Right lobe of liver (tissue), 6 donors: ENCODE measurements around the gene EPHB3. TPM values are rescaled to one million over a fixed set of nuclear protein-coding genes. Genes with fewer than 3 reads are reported as not detected.

Experiments used
- ATAC-seq, 4 donors: fragments of 200-7000 bp; cut with Tn5 transposase; one replicate each; pipeline ENCODE4 v1.9.1; 2020; ENCODE audit warnings: mild to moderate bottlenecking in 4 of 4, moderate library complexity in 4 of 4
- DNase-seq, 3 donors: peaks; one replicate each; pipeline ENCODE4 v3.0.0-alpha.2; 2020
- H3K27ac ChIP-seq, 3 donors: fragments of 200-600 bp; one replicate each; pipeline ENCODE4 v1.8.0; 2022
- H3K27me3 ChIP-seq, 2 donors: fragments of 200-600 bp; one replicate each; pipeline ENCODE4 v1.8.0; 2022
- H3K36me3 ChIP-seq, 4 donors: fragments of 200-600 bp; sonication (generic) in 1 of 4; one replicate each; pipeline versions ENCODE4 v1.5.1 to v1.8.0; 2017 to 2022; ENCODE audit warnings: control low read depth in 1 of 4
- H3K4me1 ChIP-seq, 4 donors: fragments of 200-600 bp; sonication (generic) in 1 of 4; one replicate each; pipeline versions ENCODE4 v1.5.1 to v1.8.0; 2017 to 2022; ENCODE audit warnings: control low read depth in 1 of 4
- H3K4me3 ChIP-seq, 3 donors: fragments of 200-600 bp; one replicate each; pipeline ENCODE4 v1.8.0; 2022
- H3K9me3 ChIP-seq, 4 donors: fragments of 200-600 bp; sonication (generic) in 1 of 4; one replicate each; pipeline versions ENCODE4 v1.5.1 to v1.8.0; 2017 to 2022; ENCODE audit warnings: control low read depth in 1 of 4
- CTCF ChIP-seq, 4 donors: fragments of 200-600 bp in 3 of 4; fragments of 450-650 bp in 1 of 4; IDR thresholded peaks; one replicate each; pipeline versions ENCODE4 v1.5.1 to v1.8.0; 2016 to 2022; ENCODE audit warnings: antibody characterized with exemption in 4 of 4, mild to moderate bottlenecking in 2 of 4
- POLR2A ChIP-seq: fragments of 450-650 bp; IDR thresholded peaks from one replicate; pipeline ENCODE4 v1.6.1; 2017; ENCODE audit warnings: antibody characterized with exemption, mild to moderate bottlenecking
- WGBS: methylation state at CpG from one replicate; pipeline ENCODE4 v1.1.6; 2018; ENCODE audit warnings: low coverage, low lambda C conversion rate; ENCODE audit not compliant: insufficient coverage; ENCODE audit errors: missing lambda C conversion rate; 5-methylcytosine and 5-hydroxymethylcytosine counted together
- intact Hi-C, 2 donors: fragments of 100-400 bp; cut with DNase I; formaldehyde crosslinking; loops; one replicate each; pipeline versions ENCODE4 v1.11.2 to v1.14.1; 2022
- total RNA-seq, 6 experiments: library from RNA; depleted of rRNA in 2 of 6; stranded (reverse); fragments of >200 nt in 2 of 6; fragmentation: NEBNext Ultra II Directional in 3 of 6; extraction: Animal tissue kit (Norgen Biotek cat#: 25700) in 3 of 6; gene quantifications; one replicate each; pipeline versions ENCODE4 v1.1.0 to v1.2.4, GENCODE V29; 2016 to 2023
- donor health status: DM: no; HTN: yes; CAD: no.
- donor health status: DM: no; HTN: no; CAD: no.
- donor health status: DM: no; HTN: no; CAD: no.
- donor health status: DM: no; HTN: yes; CAD: no.
- donor health status: DM: no; HTN: yes; CAD: no.

EPHB3 gene
- total RNA-seq, 6 experiments from 2014 or later, result 0.12 to 0.71 (median 0.37) TPM

DNA sequence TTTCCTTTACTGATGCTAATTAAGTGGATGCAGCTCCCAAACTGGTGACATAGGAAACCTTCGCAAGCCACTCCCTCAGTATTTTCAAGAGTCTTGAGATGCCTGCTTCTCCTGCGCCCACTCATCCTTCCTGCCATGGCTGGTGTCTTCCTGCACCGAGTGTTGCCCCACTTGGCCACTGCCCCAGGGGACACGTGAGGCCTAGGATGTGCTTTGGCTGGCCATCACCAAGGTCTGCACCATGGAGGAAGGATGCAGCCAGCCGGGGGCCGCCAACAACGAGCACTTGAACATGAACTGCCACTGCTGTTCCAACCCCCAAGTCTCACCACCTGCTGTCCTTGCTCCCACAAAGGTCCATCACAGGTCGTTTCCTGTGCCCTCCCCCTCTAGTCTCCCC, 34.1 kb downstream of the EPHB3 start:
- 77% methylated on average over 6 of the region's 8 CpGs for WGBS
- no peak overlapping the region for H3K27ac ChIP-seq
- ATAC-seq, result no peak
- no peak for DNase-seq
- TF ChIP-seq POLR2A (no peak), CTCF (IDR thresholded peaks at IDR 0.05) (no peak)
- H3K4me3 ChIP-seq, result no peak overlapping the region
- H3K9me3 ChIP-seq, result no peaks in the 10 kb centered on the region
- intact Hi-C loops, result no loop called here
- no peaks in the 10 kb centered on the region for H3K27me3 ChIP-seq
- H3K36me3 ChIP-seq, result no peaks in the 10 kb centered on the region
- no peaks in the 10 kb centered on the region for H3K4me1 ChIP-seq

DNA sequence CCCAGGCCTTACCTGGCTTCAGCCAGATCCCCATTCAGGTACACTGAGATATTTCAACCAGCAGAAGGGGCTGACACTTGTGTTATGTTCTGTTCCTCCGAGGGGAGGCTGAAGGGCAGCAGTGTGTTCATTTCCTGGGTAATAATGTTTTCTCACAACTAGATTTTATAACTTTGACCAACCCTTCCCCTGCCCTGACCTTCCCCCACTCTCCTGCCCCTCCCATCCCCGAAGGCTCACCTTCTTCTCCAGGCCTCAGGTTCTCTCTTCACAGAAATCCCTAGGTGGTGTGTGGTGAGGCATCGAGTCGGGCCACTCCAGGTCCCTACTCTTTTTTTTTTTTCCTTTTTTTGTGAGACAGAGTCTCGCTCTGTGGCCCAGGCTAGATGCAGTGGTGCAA, 34.6 kb downstream of the EPHB3 start:
- peaks cover 0 to 1% of the 10 kb centered on the region in 2 donors for H3K27me3 ChIP-seq
- intact Hi-C loops, result no loop called here
- H3K9me3 ChIP-seq, result no peaks in the 10 kb centered on the region
- no peak for ATAC-seq
- H3K4me1 ChIP-seq, result no peaks in the 10 kb centered on the region
- no peaks in the 10 kb centered on the region for H3K36me3 ChIP-seq
- 88% methylated on average over 5 of the region's 5 CpGs for WGBS
- no peak overlapping the region for H3K4me3 ChIP-seq
- TF ChIP-seq CTCF (IDR thresholded peaks at IDR 0.05), result no peak
- TF ChIP-seq POLR2A, result no peak
- DNase-seq, result no peak
- H3K27ac ChIP-seq, result no peak overlapping the region

DNA sequence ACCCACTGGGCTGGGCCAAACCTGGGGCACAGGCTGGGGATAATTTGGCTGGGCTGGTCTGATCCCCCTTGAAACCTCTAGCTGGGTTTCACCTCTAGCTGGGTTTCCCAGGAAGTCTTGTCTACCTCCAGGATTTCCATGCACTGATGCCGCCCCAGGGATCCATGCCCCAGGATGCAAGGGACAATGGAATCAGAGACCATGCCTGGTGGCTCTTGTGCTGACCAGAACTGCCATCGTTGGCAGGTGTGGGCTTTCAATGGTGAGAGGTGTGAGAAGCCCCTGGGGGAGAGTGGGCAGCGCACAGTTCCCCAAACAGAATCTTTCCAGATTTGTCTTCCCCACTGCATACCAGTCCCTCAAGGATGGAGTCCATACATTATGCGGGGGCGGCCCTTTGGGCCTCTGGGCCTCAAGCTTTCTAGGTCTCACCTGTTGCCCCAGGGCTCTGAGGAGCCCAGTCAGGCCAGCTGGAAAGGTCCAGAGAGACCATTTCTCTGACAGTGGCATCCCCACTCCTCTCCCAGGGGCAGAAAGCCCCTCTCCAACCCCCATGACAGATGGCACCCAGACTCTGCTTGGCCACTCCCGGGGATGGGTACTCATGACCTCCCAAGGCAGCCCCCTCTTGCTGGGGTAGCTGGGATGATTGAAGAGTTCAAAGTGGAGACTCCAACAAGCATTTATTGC, 35.4 kb downstream of the EPHB3 start:
- peaks cover 0 to 7% of the 10 kb centered on the region in 2 donors for H3K27me3 ChIP-seq
- no peak overlapping the region for H3K4me3 ChIP-seq
- intact Hi-C loops, result no loop called here
- TF ChIP-seq POLR2A (no peak), CTCF (IDR thresholded peaks at IDR 0.05) (no peak)
- ATAC-seq, result no peak
- H3K9me3 ChIP-seq, result no peaks in the 10 kb centered on the region
- no peaks in the 10 kb centered on the region for H3K36me3 ChIP-seq
- H3K27ac ChIP-seq, result no peak overlapping the region
- 100% methylated on average over 1 of the region's 6 CpGs for WGBS
- no peak for DNase-seq
- H3K4me1 ChIP-seq, result peaks cover 0 to 4% (median 0%) of the 10 kb centered on the region in 4 donors

DNA sequence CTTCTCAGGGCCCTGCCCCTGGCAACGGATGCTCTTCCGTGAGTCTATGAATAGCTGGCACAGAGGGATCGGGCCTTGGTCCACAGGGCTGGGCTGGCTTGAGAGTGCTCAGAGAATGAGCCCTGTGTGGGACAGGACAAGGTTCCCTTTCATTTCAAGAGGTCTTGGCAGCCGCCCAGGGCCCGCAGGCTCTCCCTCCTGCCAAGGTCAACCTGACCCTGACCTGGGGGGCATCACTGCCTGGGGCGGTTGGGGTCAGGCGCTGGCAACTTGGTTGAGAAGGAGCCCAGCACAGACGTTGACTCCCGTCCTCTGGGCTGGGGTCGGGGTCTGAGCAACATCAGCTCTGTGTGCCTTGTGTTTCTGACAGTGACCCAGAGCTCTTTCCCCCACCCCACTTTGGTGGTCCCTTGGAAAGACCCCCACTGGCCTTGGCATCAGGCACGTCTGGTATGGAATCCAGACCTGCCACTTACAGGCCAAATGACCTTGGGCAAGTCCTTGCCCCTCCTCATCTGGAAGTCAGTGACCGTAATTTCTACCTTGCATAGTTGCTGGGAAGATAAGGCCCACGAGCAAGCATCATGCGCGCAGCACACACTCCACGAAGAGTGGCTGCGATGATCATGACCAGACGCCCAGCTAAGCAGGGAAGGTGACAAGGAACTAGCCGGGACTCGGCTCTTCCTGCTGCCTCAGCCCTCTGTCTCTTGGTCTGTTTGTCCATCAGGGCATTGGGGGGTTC, 36.4 kb downstream of the EPHB3 start:
- TF ChIP-seq CTCF (IDR thresholded peaks at IDR 0.05) (no peak), POLR2A (no peak)
- no peak overlapping the region for H3K27ac ChIP-seq
- intact Hi-C loops, result no loop called here
- H3K4me1 ChIP-seq, result peaks cover 0 to 5% (median 0%) of the 10 kb centered on the region in 4 donors
- ATAC-seq, result peak; percentile 12 to 47 (median 25)
- 40% methylated on average over 2 of the region's 20 CpGs for WGBS
- H3K27me3 ChIP-seq, result peaks cover 0 to 7% of the 10 kb centered on the region in 2 donors
- no peak overlapping the region for H3K4me3 ChIP-seq
- no peaks in the 10 kb centered on the region for H3K36me3 ChIP-seq
- DNase-seq, result no peak
- no peaks in the 10 kb centered on the region for H3K9me3 ChIP-seq
